ENCODE results near the gene MUC6.

Gene MUC6

DNA sequence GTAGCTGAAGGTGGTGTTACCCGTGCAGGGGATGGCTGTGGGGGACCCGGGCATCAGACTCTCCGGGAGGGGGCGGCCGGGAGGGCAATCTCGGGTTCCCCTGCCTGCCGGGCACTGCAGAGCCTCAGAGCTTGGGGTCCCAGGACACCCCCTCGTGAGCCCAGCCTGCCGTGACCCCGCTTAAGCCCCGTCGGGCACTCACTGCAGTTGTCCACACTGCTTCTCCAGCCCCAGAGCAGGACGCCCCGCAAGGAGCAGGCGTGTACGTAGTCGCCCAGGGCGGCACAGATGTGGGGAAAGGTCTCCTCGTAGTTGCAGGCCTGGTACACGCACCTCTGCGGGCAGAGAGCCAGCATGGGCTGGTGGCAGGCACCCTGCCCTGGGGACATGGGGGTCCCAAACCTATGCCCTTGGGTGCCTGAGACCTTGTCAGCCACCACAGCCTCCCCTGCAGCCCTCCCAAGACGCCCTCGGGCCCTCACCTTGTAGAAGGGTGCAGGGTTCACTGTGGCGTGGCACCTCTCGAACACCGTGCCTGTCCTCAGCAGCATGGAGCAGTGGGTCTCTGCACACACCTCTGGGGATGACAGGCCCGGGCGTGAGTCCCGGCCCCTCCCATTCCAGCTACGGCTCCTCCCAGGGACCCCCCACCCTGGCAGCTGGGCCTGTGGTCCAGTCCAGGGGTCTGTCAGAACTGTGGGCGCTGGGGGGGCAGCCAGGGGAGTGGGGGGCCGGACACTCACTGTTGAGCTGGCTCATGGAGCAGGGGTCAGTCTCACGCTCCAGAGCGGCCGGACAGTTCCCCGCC lies 8.8 kb downstream of the MUC6 start:
- Histone ChIP-seq H3K27me3 (ENCODE audit: control insufficient read depth, insufficient read depth, low read length) (no peaks in the 10 kb centered on the region), H3K4me3 (ENCODE audit: low read length) (no peak overlapping the region), H3K9ac (ENCODE audit: low read length) (no peak overlapping the region), H3K4me1 (ENCODE audit: control insufficient read depth, insufficient read depth, low read length) (no peaks in the 10 kb centered on the region), H3K36me3 (ENCODE audit: control insufficient read depth, insufficient read depth, low read length) (no peaks in the 10 kb centered on the region), H3K27ac (ENCODE audit: low read depth, low read length) (no peak overlapping the region)

- no peaks in the 10 kb centered on the region for H3K27me3 ChIP-seq (ENCODE audit: control insufficient read depth, insufficient read depth, low read length)
- no peak overlapping the region for H3K27ac ChIP-seq (ENCODE audit: low read depth, low read length)
- no peaks in the 10 kb centered on the region for H3K36me3 ChIP-seq (ENCODE audit: control insufficient read depth, insufficient read depth, low read length)
These were observed 9.7 kb downstream of the MUC6 start for GRCh38 chr11:1026641-1027482.

DNA sequence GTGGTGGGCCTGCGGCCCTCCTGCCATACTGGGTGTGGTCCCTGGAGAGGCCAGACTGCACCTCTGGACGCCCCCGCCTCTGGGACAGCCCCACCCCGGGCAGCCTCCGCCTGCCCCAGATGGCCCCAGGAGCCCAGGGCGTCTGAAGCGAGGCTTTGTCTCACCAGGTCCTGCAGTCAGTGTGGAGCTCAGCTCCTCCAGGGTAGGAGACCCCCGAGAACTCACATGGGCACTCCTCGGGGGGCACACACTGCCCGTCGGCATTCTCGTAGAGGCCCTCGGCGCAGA lies 10.4 kb downstream of the MUC6 start:
- Histone ChIP-seq H3K4me3 (ENCODE audit: low read length) (no peak overlapping the region), H3K4me1 (ENCODE audit: control insufficient read depth, insufficient read depth, low read length) (no peaks in the 10 kb centered on the region), H3K27me3 (ENCODE audit: control insufficient read depth, insufficient read depth, low read length) (no peaks in the 10 kb centered on the region), H3K27ac (ENCODE audit: low read depth, low read length) (no peak overlapping the region), H3K9ac (ENCODE audit: low read length) (no peak overlapping the region), H3K36me3 (ENCODE audit: control insufficient read depth, insufficient read depth, low read length) (no peaks in the 10 kb centered on the region)

More at GRCh38 chr11:1026641-1027482, 9.7 kb downstream of the MUC6 start:
- no peak overlapping the region for H3K4me3 ChIP-seq (ENCODE audit: low read length)
- H3K9ac ChIP-seq (ENCODE audit: low read length), result no peak overlapping the region
- no peaks in the 10 kb centered on the region for H3K4me1 ChIP-seq (ENCODE audit: control insufficient read depth, insufficient read depth, low read length)

DNA sequence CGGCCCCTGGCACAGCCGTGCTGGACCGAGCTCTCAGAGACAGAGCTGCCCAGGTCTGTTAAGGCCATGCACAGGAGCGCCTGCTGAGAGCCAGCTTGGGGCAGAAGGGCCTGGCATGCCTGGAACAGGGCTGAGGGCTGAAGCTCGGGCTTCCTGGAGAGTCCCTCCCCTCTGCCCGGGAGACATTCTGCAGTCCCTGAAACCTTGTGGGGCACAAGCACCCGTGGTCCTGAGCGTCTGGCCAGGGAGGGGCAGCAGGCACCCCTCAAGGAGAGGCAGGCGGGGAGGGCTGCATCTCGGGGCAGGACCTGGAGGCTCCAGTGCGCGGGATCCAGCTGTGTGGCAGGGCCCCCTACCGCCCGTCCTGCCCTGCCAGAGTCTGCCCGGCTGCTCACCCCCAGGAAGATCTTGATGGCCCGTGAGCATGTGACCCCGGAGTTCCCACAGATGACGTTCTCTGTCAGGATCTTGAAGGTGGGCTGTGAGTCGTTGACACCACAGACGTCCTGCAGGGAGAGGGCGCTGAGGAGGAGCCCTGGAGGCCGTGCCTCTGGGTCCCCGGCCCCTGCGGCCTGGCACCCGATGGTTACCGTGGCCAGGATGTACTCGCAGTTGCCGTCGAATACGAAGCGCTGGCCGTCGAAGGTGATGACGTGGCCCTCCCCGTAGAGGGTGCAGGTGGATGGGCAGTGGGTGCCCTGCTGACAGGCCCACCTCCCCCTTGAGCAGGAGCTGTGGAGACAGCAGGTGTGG lies 10.9 kb downstream of the MUC6 start:
- Histone ChIP-seq H3K36me3 (ENCODE audit: control insufficient read depth, insufficient read depth, low read length) (no peaks in the 10 kb centered on the region), H3K27ac (ENCODE audit: low read depth, low read length) (no peak overlapping the region), H3K4me1 (ENCODE audit: control insufficient read depth, insufficient read depth, low read length) (no peaks in the 10 kb centered on the region), H3K4me3 (ENCODE audit: low read length) (no peak overlapping the region), H3K9ac (ENCODE audit: low read length) (no peak overlapping the region), H3K27me3 (ENCODE audit: control insufficient read depth, insufficient read depth, low read length) (no peaks in the 10 kb centered on the region)

- Histone ChIP-seq H3K4me3 (ENCODE audit: low read length) (no peak overlapping the region), H3K27me3 (ENCODE audit: control insufficient read depth, insufficient read depth, low read length) (no peaks in the 10 kb centered on the region), H3K36me3 (ENCODE audit: control insufficient read depth, insufficient read depth, low read length) (no peaks in the 10 kb centered on the region)
These were observed 11.7 kb downstream of the MUC6 start for GRCh38 chr11:1024597-1025409.

GRCh38 chr11:1023811-1024596 lies 12.5 kb downstream of the MUC6 start:
- Histone ChIP-seq H3K27ac (ENCODE audit: low read depth, low read length) (no peak overlapping the region), H3K27me3 (ENCODE audit: control insufficient read depth, insufficient read depth, low read length) (no peaks in the 10 kb centered on the region), H3K9ac (ENCODE audit: low read length) (no peak overlapping the region), H3K36me3 (ENCODE audit: control insufficient read depth, insufficient read depth, low read length) (no peaks in the 10 kb centered on the region), H3K4me3 (ENCODE audit: low read length) (no peak overlapping the region), H3K4me1 (ENCODE audit: control insufficient read depth, insufficient read depth, low read length) (no peaks in the 10 kb centered on the region)

More at GRCh38 chr11:1024597-1025409, 11.7 kb downstream of the MUC6 start:
- Histone ChIP-seq H3K9ac (ENCODE audit: low read length) (no peak overlapping the region), H3K4me1 (ENCODE audit: control insufficient read depth, insufficient read depth, low read length) (no peaks in the 10 kb centered on the region), H3K27ac (ENCODE audit: low read depth, low read length) (no peak overlapping the region)

- Histone ChIP-seq H3K4me1 (ENCODE audit: control insufficient read depth, insufficient read depth, low read length) (no peaks in the 10 kb centered on the region), H3K27ac (ENCODE audit: low read depth, low read length) (no peak overlapping the region), H3K27me3 (ENCODE audit: control insufficient read depth, insufficient read depth, low read length) (no peaks in the 10 kb centered on the region), H3K4me3 (ENCODE audit: low read length) (no peak overlapping the region), H3K9ac (ENCODE audit: low read length) (no peak overlapping the region), H3K36me3 (ENCODE audit: control insufficient read depth, insufficient read depth, low read length) (no peaks in the 10 kb centered on the region)
These were observed 13.4 kb downstream of the MUC6 start for GRCh38 chr11:1022908-1023810.

DNA sequence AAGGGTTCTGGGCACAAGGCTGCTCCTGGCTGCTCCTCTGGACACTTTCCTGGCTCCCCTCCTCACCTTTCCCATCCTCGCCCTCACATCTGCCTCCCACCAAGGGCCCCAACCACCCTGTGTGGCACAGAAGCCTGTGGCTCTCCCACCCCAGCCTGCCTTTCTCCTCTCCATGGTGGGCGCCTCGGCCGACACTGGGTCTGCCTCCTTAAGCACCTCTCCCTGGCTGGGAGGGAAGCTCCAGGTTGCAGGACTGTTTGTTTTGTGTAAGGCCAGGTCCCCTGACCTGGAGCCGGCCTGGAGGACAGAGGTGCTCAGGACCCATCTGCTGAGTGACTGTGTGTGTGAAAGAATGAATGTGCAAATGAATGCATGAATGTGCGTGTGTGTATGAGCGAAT lies 14.1 kb downstream of the MUC6 start:
- no peaks in the 10 kb centered on the region for H3K4me1 ChIP-seq (ENCODE audit: control insufficient read depth, insufficient read depth, low read length)
- H3K4me3 ChIP-seq (ENCODE audit: low read length), result no peak overlapping the region
- no peak overlapping the region for H3K9ac ChIP-seq (ENCODE audit: low read length)
- no peak overlapping the region for H3K27ac ChIP-seq (ENCODE audit: low read depth, low read length)
- H3K27me3 ChIP-seq (ENCODE audit: control insufficient read depth, insufficient read depth, low read length), result no peaks in the 10 kb centered on the region
- no peaks in the 10 kb centered on the region for H3K36me3 ChIP-seq (ENCODE audit: control insufficient read depth, insufficient read depth, low read length)

GRCh38 chr11:1020211-1020905 lies 16.2 kb downstream of the MUC6 start:
- H3K27me3 ChIP-seq (ENCODE audit: control insufficient read depth, insufficient read depth, low read length), result no peaks in the 10 kb centered on the region
- H3K4me3 ChIP-seq (ENCODE audit: low read length), result no peak overlapping the region
- H3K36me3 ChIP-seq (ENCODE audit: control insufficient read depth, insufficient read depth, low read length), result no peaks in the 10 kb centered on the region
- no peaks in the 10 kb centered on the region for H3K4me1 ChIP-seq (ENCODE audit: control insufficient read depth, insufficient read depth, low read length)
- no peak overlapping the region for H3K9ac ChIP-seq (ENCODE audit: low read length)
- no peak overlapping the region for H3K27ac ChIP-seq (ENCODE audit: low read depth, low read length)

DNA sequence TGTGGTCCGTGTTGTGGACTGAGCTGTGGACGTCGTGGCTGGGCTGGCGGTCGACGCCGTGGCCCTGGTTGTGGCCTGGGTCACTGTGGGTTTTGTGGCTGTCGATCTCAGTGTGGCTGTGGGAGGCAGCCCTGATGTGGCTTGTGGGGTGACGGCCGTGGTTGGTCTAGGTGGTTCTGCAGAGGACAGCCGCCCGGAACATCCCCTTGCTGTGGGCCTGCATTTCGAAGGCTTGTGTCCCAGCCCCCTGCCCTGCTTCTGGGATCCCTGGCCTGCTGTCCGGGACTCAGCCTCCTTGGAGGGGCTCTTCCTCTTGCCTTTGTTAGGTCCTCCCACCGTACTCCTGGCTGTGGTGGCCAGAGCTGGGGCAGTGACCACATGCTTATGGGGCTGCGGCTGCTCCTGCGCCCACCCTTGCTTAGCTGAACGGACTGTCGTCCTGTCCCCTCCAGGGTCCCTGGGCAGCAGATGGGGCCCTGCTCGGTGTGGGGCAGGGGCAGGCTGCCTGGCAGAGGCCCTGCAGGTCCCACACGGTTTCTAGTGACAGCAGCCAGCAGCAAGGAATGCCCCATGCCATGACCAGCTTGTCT lies 17.1 kb downstream of the MUC6 start:
- H3K9ac ChIP-seq (ENCODE audit: low read length), result no peak overlapping the region
- H3K27me3 ChIP-seq (ENCODE audit: control insufficient read depth, insufficient read depth, low read length), result no peaks in the 10 kb centered on the region
- H3K4me3 ChIP-seq (ENCODE audit: low read length), result no peak overlapping the region
- H3K36me3 ChIP-seq (ENCODE audit: control insufficient read depth, insufficient read depth, low read length), result no peaks in the 10 kb centered on the region
- no peak overlapping the region for H3K27ac ChIP-seq (ENCODE audit: low read depth, low read length)
- no peaks in the 10 kb centered on the region for H3K4me1 ChIP-seq (ENCODE audit: control insufficient read depth, insufficient read depth, low read length)

Measured in rectal smooth muscle tissue (tissue), 1 donor.